Caco-2 (cell line): ENCODE results near the gene MBOAT1. TPM values are rescaled to one million over a fixed set of nuclear protein-coding genes. Genes with fewer than 3 reads are reported as not detected.

ENCODE experiments used
- BruUV-seq: library from RNA; stranded (reverse); fragments of 400-500 nt; replicated peaks from 2 replicates; lab custom pipeline; 2021; lab: Mats Ljungman, UMichigan
- CTCF ChIA-PET: fragments of 300-600 bp; sonication (Branson Sonifier 250); formaldehyde crosslinking; loops from one replicate; lab custom pipeline; 2022; ENCODE audit warnings: antibody characterized with exemption; lab: Charles Lee
- POLR2A ChIA-PET: fragments of 300-600 bp; sonication (Branson Sonifier 250); formaldehyde crosslinking; loops from one replicate; lab custom pipeline; 2022; ENCODE audit warnings: antibody characterized with exemption; lab: Charles Lee
- DNase-seq, 2 experiments: peaks; one replicate each; pipeline versions ENCODE4 v3.0.0 to v3.0.0-alpha.2; 2020 to 2022
- H3K27me3 ChIP-seq: replicated peaks from 2 replicates; pipeline ENCODE4 v1.6.0; 2011; ENCODE audit warnings: low read length; ENCODE audit not compliant: control insufficient read depth, insufficient read depth
- H3K36me3 ChIP-seq: 2 replicates; pipeline ENCODE4 v1.5.1; 2011; ENCODE audit warnings: low read length; ENCODE audit not compliant: control insufficient read depth, insufficient read depth
- H3K4me1 ChIP-seq: fragments of 250-450 bp; sonication (Bioruptor Pico); 2 replicates; pipeline ENCODE4 v1.5.1; 2020; ENCODE audit warnings: mild to moderate bottlenecking
- H3K4me3 ChIP-seq: 2 replicates; pipeline ENCODE4 v1.5.1; 2011; ENCODE audit warnings: low read depth, mild to moderate bottlenecking, control low read depth, low read length
- H3K9me3 ChIP-seq: fragments of 250-450 bp; sonication (Bioruptor Pico); 2 replicates; pipeline ENCODE4 v1.5.1; 2020; ENCODE audit warnings: mild to moderate bottlenecking, moderate library complexity
- H3K27ac Mint-ChIP-seq: one replicate; pipeline ENCODE4 v1.8.0; 2022; ENCODE audit warnings: mixed read lengths; ENCODE audit not compliant: unreplicated experiment
- H3K27me3 Mint-ChIP-seq: one replicate; pipeline ENCODE4 v1.8.0; 2022; ENCODE audit warnings: mixed read lengths; ENCODE audit not compliant: insufficient read depth, unreplicated experiment
- H3K36me3 Mint-ChIP-seq: one replicate; pipeline ENCODE4 v1.8.0; 2022; ENCODE audit warnings: mild to moderate bottlenecking, mixed read lengths; ENCODE audit not compliant: insufficient read depth, unreplicated experiment
- H3K4me1 Mint-ChIP-seq: one replicate; pipeline ENCODE4 v1.8.0; 2022; ENCODE audit warnings: low read depth, mixed read lengths; ENCODE audit not compliant: unreplicated experiment
- H3K4me3 Mint-ChIP-seq: one replicate; pipeline ENCODE4 v1.8.0; 2022; ENCODE audit warnings: mild to moderate bottlenecking, moderate library complexity, mixed read lengths; ENCODE audit not compliant: unreplicated experiment
- H3K9me3 Mint-ChIP-seq: one replicate; pipeline ENCODE4 v1.8.0; 2022; ENCODE audit warnings: mixed read lengths; ENCODE audit not compliant: unreplicated experiment
- CTCF ChIP-seq, 2 experiments: fragments of 200-600 bp in 1 of 2; IDR thresholded peaks; 1 replicate in 1 of 2; 2 replicates in 1 of 2; pipeline versions ENCODE4 v1.5.1 to v1.8.0; 2011 to 2022; ENCODE audit warnings: antibody characterized with exemption in 1 of 2, control low read depth in 1 of 2, inconsistent platforms in 1 of 2, low read depth in 1 of 2, low read length in 1 of 2, mild to moderate bottlenecking in 1 of 2, moderate library complexity in 1 of 2; ENCODE audit not compliant: insufficient read depth in 1 of 2, severe bottlenecking in 1 of 2, unreplicated experiment in 1 of 2
- intact Hi-C: fragments of 100-400 bp; cut with micrococcal nuclease; formaldehyde crosslinking; loops from one replicate; pipeline ENCODE4 v1.10.0; 2022; ENCODE audit not compliant: unreplicated experiment
- total RNA-seq: library from RNA; stranded (reverse); gene quantifications from 2 replicates; pipeline ENCODE4 v1.2.3, GENCODE V29; 2022

MBOAT1 gene
- total RNA-seq, 1 experiment from 2014 or later: 7.3 TPM

- Histone ChIP-seq H3K27me3 (no peaks in the 10 kb centered on the region), H3K9me3 (no peaks in the 10 kb centered on the region), H3K4me3 (no peak overlapping the region), H3K36me3 (peaks cover 1% of the 10 kb centered on the region), H3K4me1 (peaks cover 9% of the 10 kb centered on the region)
- Mint-ChIP-seq H3K27ac (no peak overlapping the region), H3K4me3 (no peak overlapping the region), H3K27me3 (no peaks in the 10 kb centered on the region), H3K4me1 (peaks cover 13% of the 10 kb centered on the region), H3K36me3 (peaks cover 5% of the 10 kb centered on the region), H3K9me3 (no peaks in the 10 kb centered on the region)
- TF ChIP-seq CTCF (IDR thresholded peaks at IDR 0.05; ENCODE audit: insufficient read depth in 1 of 2, low read depth in 1 of 2, low read length in 1 of 2, severe bottlenecking in 1 of 2, unreplicated experiment in 1 of 2): no peak
- CTCF ChIA-PET: no interaction called here
- intact Hi-C loops: loop anchor here (2.0 kb wide), 1 partner anchor 14 kb away; no protein-coding TSS in a partner anchor
- BruUV-seq: no TSS peak
- POLR2A ChIA-PET: no interaction called here
- no peak for DNase-seq
Measured at GRCh38 chr6:20112841-20113240, 99.4 kb downstream of the MBOAT1 start.

- TF ChIP-seq CTCF (IDR thresholded peaks at IDR 0.05; ENCODE audit: insufficient read depth in 1 of 2, low read depth in 1 of 2, low read length in 1 of 2, severe bottlenecking in 1 of 2, unreplicated experiment in 1 of 2): no peak
- peaks cover 1% of the 10 kb centered on the region; the same call in 1 of the 2 replicates for H3K36me3 ChIP-seq
- H3K27me3 ChIP-seq: no peaks in the 10 kb centered on the region
- Mint-ChIP-seq H3K27me3 (no peaks in the 10 kb centered on the region), H3K4me1 (peaks cover 7% of the 10 kb centered on the region), H3K27ac (no peak overlapping the region), H3K4me3 (no peak overlapping the region), H3K9me3 (no peaks in the 10 kb centered on the region), H3K36me3 (peaks cover 5% of the 10 kb centered on the region)
- POLR2A ChIA-PET: no interaction called here
- DNase-seq: no peak
- no TSS peak for BruUV-seq
- intact Hi-C loops: loop anchor here (2.0 kb wide), 1 partner anchor 15 kb away; no protein-coding TSS in a partner anchor
- no peak overlapping the region for H3K4me3 ChIP-seq
- H3K4me1 ChIP-seq: peaks cover 4% of the 10 kb centered on the region
- CTCF ChIA-PET: no interaction called here
- H3K9me3 ChIP-seq: no peaks in the 10 kb centered on the region
Measured at GRCh38 chr6:20112241-20112640, 100.0 kb downstream of the MBOAT1 start.

- BruUV-seq: no TSS peak
- Histone ChIP-seq H3K36me3 (peaks cover 1% of the 10 kb centered on the region; the same call in 1 of the 2 replicates), H3K27me3 (no peaks in the 10 kb centered on the region), H3K4me1 (no peaks in the 10 kb centered on the region), H3K9me3 (no peaks in the 10 kb centered on the region), H3K4me3 (no peak overlapping the region)
- Mint-ChIP-seq H3K9me3 (no peaks in the 10 kb centered on the region), H3K27ac (no peak overlapping the region), H3K4me3 (no peak overlapping the region), H3K36me3 (peaks cover 5% of the 10 kb centered on the region), H3K27me3 (no peaks in the 10 kb centered on the region), H3K4me1 (no peaks in the 10 kb centered on the region)
- CTCF ChIA-PET: no interaction called here
- POLR2A ChIA-PET: no interaction called here
- TF ChIP-seq CTCF (IDR thresholded peaks at IDR 0.05; ENCODE audit: insufficient read depth in 1 of 2, low read depth in 1 of 2, low read length in 1 of 2, severe bottlenecking in 1 of 2, unreplicated experiment in 1 of 2): no peak
- intact Hi-C loops: no loop called here
- no peak for DNase-seq
Measured at GRCh38 chr6:20110478-20110877, 101.8 kb downstream of the MBOAT1 start.
